HG02884 (cell line): Measurements from ENCODE around the gene RBFA.
"Not testable (repeated sequence)": the region's sequence is repeated elsewhere in the genome, so short reads cannot be mapped to it uniquely, and the experiment has no call there.

Experiments
- ATAC-seq: cut with Tn5 transposase; IDR thresholded peaks from one replicate; pipeline ENCODE4 v1.9.1; 2021; ENCODE audit warnings: mild to moderate bottlenecking, moderate library complexity; ENCODE audit not compliant: unreplicated experiment

RBFA gene

DNA sequence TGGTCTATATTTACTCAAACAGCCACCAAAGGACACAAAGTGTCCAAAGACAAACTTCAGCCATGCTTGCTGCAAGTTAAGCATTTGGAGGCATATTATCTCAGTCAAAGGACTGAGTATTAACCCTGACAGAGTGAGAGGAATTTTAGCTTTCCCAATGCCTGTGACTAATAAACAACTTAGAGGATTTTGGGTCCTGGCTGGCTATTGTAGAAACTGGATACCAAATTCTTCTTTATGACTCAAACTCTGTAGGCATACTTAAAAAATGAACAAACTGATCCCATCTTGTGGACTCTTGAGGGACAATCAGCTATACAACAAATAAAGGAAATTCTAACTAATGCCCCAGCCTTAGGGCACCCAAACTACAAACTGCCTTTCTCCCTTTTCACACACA lies 6.5 kb upstream of the RBFA start:
- ATAC-seq = not testable (repeated sequence)

DNA sequence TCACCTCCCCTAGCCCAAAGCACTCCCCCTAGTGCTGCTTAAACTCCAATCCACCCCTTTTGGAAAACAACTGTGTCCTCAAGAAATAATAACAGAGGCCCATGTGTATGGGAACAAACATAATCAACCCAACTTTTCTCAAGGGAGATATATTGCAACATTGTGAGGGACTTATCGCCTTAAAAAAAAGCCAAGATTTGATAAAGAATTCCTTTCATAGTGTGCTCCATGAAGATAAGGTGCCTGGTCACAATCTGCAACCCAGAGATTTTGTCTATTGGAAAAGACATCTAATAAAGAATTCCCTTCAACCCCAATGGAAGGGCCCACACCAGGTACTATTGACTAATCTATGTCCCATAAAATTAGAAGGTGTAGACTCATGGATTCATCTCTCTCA lies 4.5 kb upstream of the RBFA start:
- no peak for ATAC-seq

GRCh38 chr18:80033181-80034067 lies 810 bp upstream of the RBFA start:
- ATAC-seq = peak; percentile 48

DNA sequence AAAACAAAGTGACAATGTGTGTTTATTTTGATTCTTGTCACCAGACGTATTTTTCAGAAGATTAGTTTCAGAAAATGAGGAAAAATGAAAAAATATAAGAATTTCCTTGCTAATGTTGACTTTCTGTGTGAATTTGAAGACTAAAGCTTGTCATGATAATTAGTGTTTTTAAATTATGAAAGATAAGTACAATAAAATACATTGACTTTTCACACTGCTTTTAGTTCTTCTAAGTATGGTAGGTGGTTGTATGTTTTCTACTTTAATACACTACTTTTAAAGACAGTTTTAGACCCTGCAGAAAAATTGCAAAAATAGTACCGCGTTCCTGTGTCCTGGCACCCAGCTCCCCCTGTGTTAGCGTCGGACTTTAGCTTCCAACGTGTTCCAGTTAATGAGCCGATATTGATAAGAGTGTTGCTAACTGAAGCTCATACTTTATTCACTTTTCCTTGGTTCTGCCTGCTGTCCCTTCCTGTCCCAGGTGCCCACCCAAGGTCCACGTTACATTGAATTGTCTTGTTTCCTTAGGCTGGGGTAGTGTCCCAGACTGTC lies 695 bp downstream of the RBFA start:
- ATAC-seq = no peak

DNA sequence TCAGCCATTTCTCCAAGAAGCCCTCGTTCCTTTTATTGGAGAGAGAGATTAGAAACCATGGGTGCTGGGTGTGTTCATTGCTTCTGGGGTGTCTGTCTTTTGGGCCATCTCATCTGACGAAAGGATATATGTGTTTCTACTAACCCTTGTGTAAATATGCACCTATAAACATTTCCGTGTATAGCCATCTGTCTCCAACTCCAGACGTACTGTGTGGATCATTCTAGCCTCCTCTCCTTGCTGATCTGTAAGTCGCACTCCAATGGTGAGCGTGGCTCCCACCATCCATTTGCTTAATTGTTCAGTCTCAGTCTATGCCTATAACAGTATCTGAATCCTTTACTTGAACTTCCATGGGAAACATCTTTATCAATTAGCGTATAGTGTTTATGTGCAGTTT lies 1.8 kb downstream of the RBFA start:
- ATAC-seq = no peak

DNA sequence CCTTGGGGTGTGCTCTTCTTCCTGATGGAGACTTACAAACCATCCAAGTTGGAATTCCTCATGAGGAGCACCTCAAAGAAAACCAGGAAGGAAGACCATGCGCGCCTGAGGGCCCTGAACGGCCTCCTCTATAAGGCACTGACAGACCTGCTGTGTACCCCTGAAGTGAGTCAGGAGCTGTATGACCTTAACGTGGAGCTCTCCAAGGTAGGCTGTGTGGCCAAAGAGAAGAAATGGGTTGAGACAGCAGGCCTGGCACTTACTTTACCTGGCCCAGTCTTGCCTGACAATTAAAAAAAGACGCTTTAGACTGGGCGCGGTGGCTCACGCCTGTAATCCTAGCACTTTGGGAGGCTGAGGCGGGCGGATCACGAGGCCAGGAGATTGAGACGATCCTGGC lies 3.1 kb downstream of the RBFA start:
- no peak for ATAC-seq

DNA sequence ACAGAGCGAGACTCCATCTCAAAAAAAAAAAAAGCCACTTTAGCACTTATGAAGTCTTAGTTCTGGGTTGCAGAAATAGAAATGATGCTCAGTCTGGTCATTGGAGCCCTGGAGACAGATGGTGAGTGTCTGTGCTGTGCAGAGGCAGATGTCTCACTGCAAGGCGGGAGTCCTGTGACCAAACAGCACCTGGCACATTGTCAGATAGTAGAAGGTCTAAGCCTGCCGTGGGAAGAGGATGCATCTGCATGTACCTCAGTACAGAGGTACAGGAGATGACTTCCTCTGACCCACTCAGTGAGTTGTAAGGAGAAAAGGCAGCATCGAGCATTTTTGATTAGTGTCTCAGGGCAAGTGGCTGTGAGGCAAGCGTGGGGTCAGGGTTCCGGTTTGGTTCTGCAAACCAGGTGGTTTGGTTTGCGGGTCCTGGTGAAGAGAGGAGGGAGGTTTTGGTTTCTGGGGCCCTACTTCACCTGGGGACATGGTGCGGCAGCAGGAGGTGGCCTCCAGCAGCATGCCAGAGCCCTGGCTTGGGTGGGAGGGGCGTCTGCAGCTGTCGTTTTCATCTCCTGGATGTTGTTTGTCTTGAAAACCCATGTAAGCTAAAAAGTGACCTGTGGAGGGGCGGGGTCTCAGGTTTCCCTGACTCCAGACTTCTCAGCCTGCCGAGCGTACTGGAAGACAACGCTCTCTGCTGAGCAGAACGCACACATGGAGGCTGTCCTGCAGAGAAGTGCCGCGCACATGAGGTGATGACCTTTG lies 3.8 kb downstream of the RBFA start:
- no peak for ATAC-seq

GRCh38 chr18:80040515-80040914 lies 6.3 kb downstream of the RBFA start:
- ATAC-seq = no peak

DNA sequence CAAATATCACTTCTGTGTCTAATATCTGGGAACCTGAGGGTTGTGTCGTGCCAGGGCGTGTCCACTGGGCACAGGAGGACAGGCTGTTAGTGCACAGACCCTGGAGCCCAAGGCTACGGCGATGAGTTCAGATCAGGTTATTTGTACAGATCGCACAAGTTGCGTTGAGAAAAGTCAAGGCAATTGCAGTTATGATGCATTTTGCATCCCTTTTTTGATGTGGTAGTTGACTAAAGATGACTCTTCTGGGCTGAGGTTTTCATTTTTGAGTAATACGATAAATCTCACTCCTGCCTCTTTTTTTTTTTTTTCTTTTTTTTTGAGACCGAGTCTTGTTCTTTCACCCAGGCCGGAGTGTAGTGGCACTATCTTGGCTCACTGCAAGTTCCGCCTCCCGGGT lies 7.2 kb downstream of the RBFA start:
- no peak for ATAC-seq

GRCh38 chr18:80042785-80043184 lies 8.6 kb downstream of the RBFA start:
- no peak for ATAC-seq

GRCh38 chr18:80044072-80044471 lies 9.8 kb downstream of the RBFA start:
- no peak for ATAC-seq

- ATAC-seq = no peak
Measured at GRCh38 chr18:80046011-80046410, 11.8 kb downstream of the RBFA start.

GRCh38 chr18:80046431-80046830 lies 12.2 kb downstream of the RBFA start:
- ATAC-seq = no peak

DNA sequence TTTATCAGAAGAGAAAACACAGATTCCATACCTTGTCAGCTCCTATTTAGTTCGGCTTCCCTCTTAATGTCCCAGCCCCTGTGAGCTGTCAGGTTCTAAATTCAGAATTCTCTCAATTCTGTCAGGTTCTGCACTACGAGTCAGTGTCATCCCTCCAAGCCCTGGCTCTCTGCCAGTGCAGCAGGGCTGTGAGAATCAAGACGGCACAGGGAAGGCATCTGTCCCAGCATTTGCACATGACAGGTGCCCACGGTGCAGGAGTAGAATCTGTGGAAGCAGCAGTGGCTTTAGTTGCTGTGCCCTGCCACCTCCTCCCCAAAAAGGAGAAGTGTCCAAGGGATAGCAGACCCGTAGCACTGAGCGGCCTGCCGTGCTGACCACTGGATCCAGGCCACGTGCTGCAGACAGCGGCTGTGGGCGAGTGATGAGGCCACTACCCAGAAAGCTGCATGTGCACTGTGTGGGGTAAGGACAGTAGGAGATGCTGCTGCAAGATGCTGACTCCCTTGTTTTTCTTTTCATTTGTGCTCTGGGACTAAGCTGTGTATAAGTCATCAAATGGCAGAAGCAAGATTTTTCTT lies 12.8 kb downstream of the RBFA start:
- no peak for ATAC-seq

- ATAC-seq = no peak
Measured at GRCh38 chr18:80050797-80051196, 16.6 kb downstream of the RBFA start.

DNA sequence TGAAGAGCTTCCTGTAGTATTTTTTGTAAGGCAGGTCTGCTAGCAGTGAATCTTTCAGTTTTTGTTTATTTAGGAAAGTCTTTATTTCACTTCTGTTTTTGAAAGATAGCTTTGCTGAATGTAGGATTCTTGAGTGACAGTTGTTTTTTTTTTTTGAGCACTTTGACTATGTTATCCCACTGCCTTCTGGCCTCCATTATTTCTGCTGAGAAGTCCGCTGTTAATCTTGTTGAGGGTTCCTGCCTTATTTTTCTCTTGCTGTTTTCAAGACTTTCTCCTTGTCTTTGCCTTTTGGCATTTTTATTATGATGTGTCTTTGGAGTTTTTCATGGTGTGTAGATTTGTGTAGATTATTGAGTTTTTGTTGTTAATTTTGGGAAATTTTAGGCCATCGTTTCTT lies 21.9 kb downstream of the RBFA start:
- ATAC-seq = no peak

DNA sequence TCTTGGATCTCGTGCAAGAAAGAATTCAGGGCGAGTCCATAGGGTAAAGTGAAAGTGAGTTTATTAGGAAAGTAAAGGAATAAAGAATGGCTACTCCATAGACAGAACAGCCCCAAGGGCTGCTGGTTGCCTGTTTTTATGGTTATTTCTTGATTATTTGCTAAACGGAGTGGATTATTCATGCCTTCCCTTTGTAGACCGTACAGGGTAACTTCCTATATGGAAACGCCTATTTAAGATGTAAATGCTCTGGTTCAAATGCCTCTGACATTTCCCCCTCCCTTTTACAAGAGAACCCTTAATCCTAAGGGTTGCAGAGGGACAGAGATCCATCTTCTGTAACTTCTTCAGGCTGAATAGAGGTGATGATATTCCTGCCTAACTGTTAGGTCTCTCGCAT lies 25.7 kb downstream of the RBFA start:
- ATAC-seq = no peak

DNA sequence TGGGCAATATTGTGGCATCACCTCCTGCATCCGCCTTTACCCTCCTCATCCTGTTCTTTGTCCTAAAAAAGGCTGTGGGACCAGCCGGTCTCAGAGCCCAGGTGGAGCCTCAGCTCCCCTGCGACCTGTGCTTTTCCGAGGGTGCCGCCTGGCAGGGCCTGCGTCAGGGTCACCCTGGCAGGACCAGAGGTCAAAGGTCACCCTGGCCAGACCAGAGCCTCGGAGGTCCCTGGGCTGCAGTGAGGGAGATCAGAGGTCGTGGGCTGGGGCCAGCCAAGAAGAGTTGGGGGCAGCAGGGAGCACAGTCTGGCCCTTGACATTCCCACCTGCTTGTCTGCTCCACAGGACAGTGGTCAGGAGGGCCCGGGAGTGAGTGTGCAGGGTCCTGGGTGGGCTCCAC lies 31.5 kb downstream of the RBFA start:
- no peak for ATAC-seq

GRCh38 chr18:80067321-80067720 lies 33.1 kb downstream of the RBFA start:
- no peak for ATAC-seq

- no peak for ATAC-seq
Measured at GRCh38 chr18:80067897-80068296, 33.7 kb downstream of the RBFA start.

DNA sequence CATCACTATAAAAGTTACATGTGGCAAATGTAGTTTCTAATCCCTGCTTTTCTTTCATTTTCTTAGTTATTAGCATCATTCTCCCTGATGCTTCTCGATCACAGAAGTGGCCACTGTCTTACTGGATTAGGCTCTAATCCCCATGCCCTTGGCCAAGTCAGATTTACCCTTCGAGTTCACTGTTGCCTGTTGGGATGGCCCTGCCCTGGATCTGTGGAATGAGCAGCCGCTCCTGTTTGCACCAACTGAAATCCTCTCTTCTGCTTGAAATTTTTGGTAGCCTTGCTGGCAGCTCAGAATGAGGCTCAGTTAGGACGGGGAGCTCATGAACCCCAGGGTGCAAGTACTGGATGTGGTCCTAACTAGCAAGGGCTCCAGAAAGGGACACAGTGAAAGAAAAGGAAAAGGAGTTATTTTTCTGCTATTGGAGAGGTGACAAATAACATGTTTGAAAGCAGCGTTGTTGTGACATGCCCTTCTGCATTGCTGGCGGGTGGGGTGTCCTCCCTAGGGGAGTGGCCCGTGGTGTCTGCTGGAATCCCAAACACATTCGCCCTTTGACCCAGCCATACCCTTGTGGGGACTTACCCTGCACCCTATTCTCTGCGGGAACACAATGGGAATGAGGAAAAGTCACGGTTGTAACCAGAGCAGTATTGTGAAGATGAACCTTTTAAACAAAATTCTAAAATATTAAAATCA lies 34.5 kb downstream of the RBFA start:
- no peak for ATAC-seq
